ENCODE measurements around the gene IER5.
"Not testable (repeated sequence)": the region's sequence is repeated elsewhere in the genome, so short reads cannot be mapped to it uniquely, and the experiment has no call there.

The IER5 gene

DNA sequence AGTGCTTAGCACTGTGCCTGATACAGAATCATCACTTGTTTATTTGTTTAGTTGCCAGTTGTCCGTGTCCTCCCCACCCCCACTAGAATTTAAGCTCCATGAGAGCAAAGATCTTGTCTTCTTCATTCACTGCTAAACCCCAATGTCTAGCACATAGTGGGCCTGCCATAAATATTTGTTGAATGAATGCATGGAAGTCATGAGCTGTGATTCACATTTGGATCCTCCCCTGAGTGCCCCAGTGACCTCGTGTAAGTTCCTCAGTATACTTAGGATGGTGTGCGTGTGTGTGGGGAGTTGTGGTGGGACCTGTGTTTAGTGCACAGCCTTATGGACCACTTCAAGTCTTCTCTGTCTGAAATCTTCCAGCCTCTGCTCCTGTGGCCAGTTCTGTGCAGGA, 23.1 kb downstream of the IER5 start:
- Histone ChIP-seq H3K9me3 (ENCODE audit: control insufficient read depth, insufficient read depth, low read length) (no peaks in the 10 kb centered on the region), H3K27me3 (ENCODE audit: control insufficient read depth, insufficient read depth, low read length) (peaks cover 66% of the 10 kb centered on the region), H3K4me1 (ENCODE audit: control insufficient read depth, insufficient read depth, low read length) (peaks cover 4% of the 10 kb centered on the region), H3K4me3 (ENCODE audit: low read depth, low read length) (no peak overlapping the region), H3K9ac (ENCODE audit: low read depth, low read length) (no peak overlapping the region), H3K36me3 (ENCODE audit: control insufficient read depth, insufficient read depth, low read length) (no peaks in the 10 kb centered on the region)

DNA sequence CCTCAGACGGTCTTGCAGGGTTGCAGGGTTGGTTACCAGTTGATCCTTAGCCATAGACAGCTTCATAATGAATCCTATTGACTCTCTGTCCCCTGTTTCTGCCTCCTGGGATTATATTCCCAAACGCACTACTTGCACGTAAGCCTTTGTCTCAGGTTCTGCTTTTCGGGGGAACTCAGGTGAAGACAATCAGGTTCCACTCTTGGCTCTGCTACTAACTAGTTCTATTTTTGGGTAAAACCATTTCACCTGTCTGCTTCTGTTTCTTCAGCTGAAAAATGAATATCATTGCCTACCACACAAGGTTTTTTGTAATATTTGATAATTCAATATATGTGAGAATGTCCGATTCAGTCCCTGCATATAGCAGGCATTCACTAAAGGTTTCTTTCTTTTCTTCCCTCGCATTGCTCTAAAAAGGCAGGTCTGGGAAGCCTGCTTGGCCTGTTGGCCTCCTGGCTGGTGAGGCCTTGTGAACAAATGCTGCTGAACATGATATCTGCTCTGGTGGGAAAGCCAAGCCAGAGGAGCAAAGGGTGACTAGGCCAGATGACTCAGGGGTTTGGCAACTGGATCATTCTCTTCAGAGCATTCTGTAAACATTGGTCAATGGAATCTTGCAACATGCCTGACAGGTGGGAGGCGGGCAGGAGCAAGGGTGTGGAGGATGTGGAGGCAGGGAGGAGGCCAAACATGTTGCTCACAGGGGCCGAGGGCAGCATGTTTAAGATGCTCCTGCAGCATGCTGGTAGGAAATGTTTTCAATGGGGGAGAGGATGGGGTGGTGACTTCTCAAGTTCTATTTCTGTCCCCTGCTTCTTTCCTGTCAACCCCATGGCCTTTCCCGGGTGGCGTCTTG, 23.8 kb downstream of the IER5 start:
- peaks cover 59% of the 10 kb centered on the region for H3K27me3 ChIP-seq (ENCODE audit: control insufficient read depth, insufficient read depth, low read length)

DNA sequence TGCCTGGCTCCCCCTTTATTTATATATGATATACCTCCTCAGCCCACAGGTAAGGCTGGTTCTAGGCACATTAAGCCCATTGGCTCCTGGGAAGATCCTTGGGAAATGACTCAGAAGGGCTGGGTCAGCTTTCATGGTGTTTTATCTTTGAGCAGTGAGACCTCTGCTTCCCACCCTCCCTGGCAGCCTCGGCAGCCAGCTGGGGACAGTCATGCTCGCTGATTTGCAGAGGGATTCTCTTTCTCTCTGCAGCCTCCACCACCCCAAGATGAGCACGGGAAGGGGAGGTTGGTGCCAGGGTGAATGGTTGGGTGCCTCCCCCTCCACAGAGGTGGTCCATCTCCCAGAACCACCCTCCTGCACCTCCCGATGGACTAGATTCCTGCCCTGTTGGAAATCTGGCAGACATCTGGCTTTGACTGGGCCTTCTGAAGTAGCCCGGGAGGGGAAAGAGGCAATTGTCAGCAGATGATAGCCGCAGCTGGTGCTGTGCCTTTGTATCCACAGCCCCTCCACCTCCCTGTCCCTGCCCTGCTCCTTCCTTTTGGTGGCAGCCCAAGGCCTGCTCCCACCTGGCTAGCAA, 24.6 kb downstream of the IER5 start:
- peaks cover 4% of the 10 kb centered on the region for H3K4me1 ChIP-seq (ENCODE audit: control insufficient read depth, insufficient read depth, low read length)
- no peak overlapping the region for H3K9ac ChIP-seq (ENCODE audit: low read depth, low read length)
- H3K36me3 ChIP-seq (ENCODE audit: control insufficient read depth, insufficient read depth, low read length): no peaks in the 10 kb centered on the region
- H3K9me3 ChIP-seq (ENCODE audit: control insufficient read depth, insufficient read depth, low read length): no peaks in the 10 kb centered on the region
- peaks cover 50% of the 10 kb centered on the region for H3K27me3 ChIP-seq (ENCODE audit: control insufficient read depth, insufficient read depth, low read length)
- no peak overlapping the region for H3K4me3 ChIP-seq (ENCODE audit: low read depth, low read length)

More for the DNA sequence above, 23.8 kb downstream of the IER5 start:
- H3K9ac ChIP-seq (ENCODE audit: low read depth, low read length): no peak overlapping the region
- H3K4me1 ChIP-seq (ENCODE audit: control insufficient read depth, insufficient read depth, low read length): peaks cover 4% of the 10 kb centered on the region
- H3K9me3 ChIP-seq (ENCODE audit: control insufficient read depth, insufficient read depth, low read length): no peaks in the 10 kb centered on the region
- no peak overlapping the region for H3K4me3 ChIP-seq (ENCODE audit: low read depth, low read length)
- H3K36me3 ChIP-seq (ENCODE audit: control insufficient read depth, insufficient read depth, low read length): no peaks in the 10 kb centered on the region

GRCh38 chr1:181114574-181115367, 26.3 kb downstream of the IER5 start:
- H3K9ac ChIP-seq (ENCODE audit: low read depth, low read length): no peak overlapping the region
- peaks cover 34% of the 10 kb centered on the region for H3K27me3 ChIP-seq (ENCODE audit: control insufficient read depth, insufficient read depth, low read length)
- H3K4me3 ChIP-seq (ENCODE audit: low read depth, low read length): no peak overlapping the region
- no peaks in the 10 kb centered on the region for H3K4me1 ChIP-seq (ENCODE audit: control insufficient read depth, insufficient read depth, low read length)
- no peaks in the 10 kb centered on the region for H3K9me3 ChIP-seq (ENCODE audit: control insufficient read depth, insufficient read depth, low read length)
- H3K36me3 ChIP-seq (ENCODE audit: control insufficient read depth, insufficient read depth, low read length): no peaks in the 10 kb centered on the region

DNA sequence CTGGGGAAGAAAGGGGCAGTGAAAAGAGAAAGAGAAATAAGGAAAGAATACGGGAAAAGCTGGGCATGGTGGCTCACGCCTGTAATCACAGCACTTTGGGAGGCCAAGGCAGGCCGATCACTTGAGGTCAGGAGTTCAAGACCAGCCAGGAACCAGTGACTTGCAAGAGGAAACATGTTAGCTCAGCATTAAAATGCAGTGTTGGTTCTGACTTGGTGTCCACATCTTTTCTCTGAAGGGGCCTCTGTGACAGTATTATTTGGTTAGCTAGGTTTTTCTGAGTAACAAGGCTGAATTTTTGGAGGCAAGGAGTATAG, 26.8 kb downstream of the IER5 start:
- Histone ChIP-seq H3K27me3 (ENCODE audit: control insufficient read depth, insufficient read depth, low read length) (peaks cover 29% of the 10 kb centered on the region), H3K9me3 (ENCODE audit: control insufficient read depth, insufficient read depth, low read length) (no peaks in the 10 kb centered on the region), H3K4me1 (ENCODE audit: control insufficient read depth, insufficient read depth, low read length) (no peaks in the 10 kb centered on the region), H3K9ac (ENCODE audit: low read depth, low read length) (no peak overlapping the region), H3K4me3 (ENCODE audit: low read depth, low read length) (no peak overlapping the region), H3K36me3 (ENCODE audit: control insufficient read depth, insufficient read depth, low read length) (no peaks in the 10 kb centered on the region)

GRCh38 chr1:181115971-181116370, 27.5 kb downstream of the IER5 start:
- peaks cover 22% of the 10 kb centered on the region for H3K27me3 ChIP-seq (ENCODE audit: control insufficient read depth, insufficient read depth, low read length)
- not testable (repeated sequence) for H3K4me3 ChIP-seq (ENCODE audit: low read depth, low read length); H3K9me3 ChIP-seq (ENCODE audit: control insufficient read depth, insufficient read depth, low read length); H3K36me3 ChIP-seq (ENCODE audit: control insufficient read depth, insufficient read depth, low read length); H3K4me1 ChIP-seq (ENCODE audit: control insufficient read depth, insufficient read depth, low read length); H3K9ac ChIP-seq (ENCODE audit: low read depth, low read length)

- Histone ChIP-seq H3K9ac (ENCODE audit: low read depth, low read length) (no peak overlapping the region), H3K4me3 (ENCODE audit: low read depth, low read length) (no peak overlapping the region), H3K36me3 (ENCODE audit: control insufficient read depth, insufficient read depth, low read length) (no peaks in the 10 kb centered on the region), H3K9me3 (ENCODE audit: control insufficient read depth, insufficient read depth, low read length) (no peaks in the 10 kb centered on the region), H3K4me1 (ENCODE audit: control insufficient read depth, insufficient read depth, low read length) (no peaks in the 10 kb centered on the region), H3K27me3 (ENCODE audit: control insufficient read depth, insufficient read depth, low read length) (peaks cover 15% of the 10 kb centered on the region)
Observed at GRCh38 chr1:181116819-181117390, 28.4 kb downstream of the IER5 start.

DNA sequence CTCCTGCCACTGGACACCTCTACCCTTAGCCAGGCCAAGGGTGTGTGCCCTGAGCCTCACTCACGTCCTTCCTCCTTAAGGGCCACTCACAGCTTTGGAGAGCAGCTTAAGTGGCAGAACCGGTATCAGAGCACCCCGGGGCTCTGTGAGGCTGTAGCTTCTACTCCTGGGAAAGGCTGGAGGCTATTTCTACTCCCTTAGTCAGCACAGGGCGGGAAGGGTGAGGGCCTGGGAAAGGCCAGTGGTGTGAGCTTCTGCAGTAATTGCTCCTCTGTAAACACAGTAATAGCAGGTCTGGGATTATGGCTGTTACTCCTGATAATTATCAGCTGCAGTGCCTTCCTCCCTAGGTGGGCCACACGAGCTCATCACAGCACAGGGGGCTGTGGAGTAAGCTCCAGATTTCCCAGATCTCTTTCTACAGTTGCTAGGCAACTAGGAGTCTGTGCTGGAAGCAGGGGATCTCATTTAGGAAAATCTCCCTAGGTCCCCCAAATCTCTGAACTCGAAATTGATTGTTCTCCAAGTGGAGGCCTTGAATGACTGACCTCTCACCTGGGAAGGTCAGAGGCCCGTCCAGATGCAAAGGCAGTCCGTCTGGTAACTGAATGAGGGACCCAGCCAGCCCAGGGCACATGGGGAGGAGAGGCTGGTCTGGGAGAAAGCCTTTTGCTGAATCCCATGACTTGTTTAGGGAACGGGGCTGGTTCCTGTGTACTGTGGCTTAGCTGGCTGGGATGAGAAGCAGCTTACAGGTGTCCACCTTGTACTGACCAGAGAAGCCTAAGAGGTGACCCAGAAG, 29.3 kb downstream of the IER5 start:
- Histone ChIP-seq H3K9ac (ENCODE audit: low read depth, low read length) (no peak overlapping the region), H3K27me3 (ENCODE audit: control insufficient read depth, insufficient read depth, low read length) (peaks cover 6% of the 10 kb centered on the region), H3K4me1 (ENCODE audit: control insufficient read depth, insufficient read depth, low read length) (no peaks in the 10 kb centered on the region), H3K9me3 (ENCODE audit: control insufficient read depth, insufficient read depth, low read length) (no peaks in the 10 kb centered on the region), H3K4me3 (ENCODE audit: low read depth, low read length) (no peak overlapping the region), H3K36me3 (ENCODE audit: control insufficient read depth, insufficient read depth, low read length) (no peaks in the 10 kb centered on the region)

GRCh38 chr1:181119093-181119989, 30.8 kb downstream of the IER5 start:
- Histone ChIP-seq H3K4me1 (ENCODE audit: control insufficient read depth, insufficient read depth, low read length) (no peaks in the 10 kb centered on the region), H3K36me3 (ENCODE audit: control insufficient read depth, insufficient read depth, low read length) (no peaks in the 10 kb centered on the region), H3K27me3 (ENCODE audit: control insufficient read depth, insufficient read depth, low read length) (peaks cover 7% of the 10 kb centered on the region), H3K4me3 (ENCODE audit: low read depth, low read length) (no peak overlapping the region), H3K9ac (ENCODE audit: low read depth, low read length) (no peak overlapping the region), H3K9me3 (ENCODE audit: control insufficient read depth, insufficient read depth, low read length) (no peaks in the 10 kb centered on the region)

GRCh38 chr1:181120924-181121323, 32.4 kb downstream of the IER5 start:
- H3K4me1 ChIP-seq (ENCODE audit: control insufficient read depth, insufficient read depth, low read length): no peaks in the 10 kb centered on the region
- peaks cover 6% of the 10 kb centered on the region for H3K27me3 ChIP-seq (ENCODE audit: control insufficient read depth, insufficient read depth, low read length)
- H3K9me3 ChIP-seq (ENCODE audit: control insufficient read depth, insufficient read depth, low read length): no peaks in the 10 kb centered on the region
- no peak overlapping the region for H3K4me3 ChIP-seq (ENCODE audit: low read depth, low read length)
- no peak overlapping the region for H3K9ac ChIP-seq (ENCODE audit: low read depth, low read length)
- no peaks in the 10 kb centered on the region for H3K36me3 ChIP-seq (ENCODE audit: control insufficient read depth, insufficient read depth, low read length)
